Lower leg skin (tissue), 4 donors: ENCODE measurements around the gene ZNF148. TPM values are rescaled to one million over a fixed set of nuclear protein-coding genes. Genes with fewer than 3 reads are reported as not detected.
"Not testable (repeated sequence)": the region's sequence is repeated elsewhere in the genome, so short reads cannot be mapped to it uniquely, and the experiment has no call there.

ENCODE experiments used
- DNase-seq, 2 donors: peaks; one replicate each; pipeline ENCODE4 v3.0.0-alpha.2; 2019; ENCODE audit warnings: low spot score in 2 of 2
- H3K4me3 ChIP-seq: fragments of 200-600 bp; sonication (generic); 2 replicates; pipeline ENCODE4 v1.5.1; 2017; ENCODE audit warnings: mild to moderate bottlenecking, low read depth; ENCODE audit not compliant: poor library complexity, severe bottlenecking
- CTCF ChIP-seq, 3 donors: fragments of 450-650 bp; IDR thresholded peaks; one replicate each; pipeline ENCODE4 v1.5.1; 2016; ENCODE audit warnings: antibody characterized with exemption in 3 of 3, mild to moderate bottlenecking in 3 of 3, moderate library complexity in 2 of 3
- POLR2A ChIP-seq, 2 donors: fragments of 450-650 bp; IDR thresholded peaks; one replicate each; pipeline ENCODE4 v1.6.1; 2016 to 2017; ENCODE audit warnings: antibody characterized with exemption in 2 of 2, mild to moderate bottlenecking in 1 of 2, moderate library complexity in 1 of 2
- WGBS, 2 donors: methylation state at CpG; one replicate each; pipeline ENCODE4 v1.1.5; 2018; 5-methylcytosine and 5-hydroxymethylcytosine counted together
- intact Hi-C: fragments of 100-400 bp; cut with DNase I; formaldehyde crosslinking; loops from one replicate; pipeline ENCODE4 v1.15.0; 2023; ENCODE audit warnings: low total_unique reads
- total RNA-seq, 4 donors: library from RNA; depleted of rRNA; stranded (reverse); fragments of >200 nt; gene quantifications; one replicate each; pipeline ENCODE4 v1.1.0, GENCODE V29; 2016

Gene ZNF148
- total RNA-seq, 4 donors from 2014 or later: 14.6 to 24.6 (median 17.7) TPM

DNA sequence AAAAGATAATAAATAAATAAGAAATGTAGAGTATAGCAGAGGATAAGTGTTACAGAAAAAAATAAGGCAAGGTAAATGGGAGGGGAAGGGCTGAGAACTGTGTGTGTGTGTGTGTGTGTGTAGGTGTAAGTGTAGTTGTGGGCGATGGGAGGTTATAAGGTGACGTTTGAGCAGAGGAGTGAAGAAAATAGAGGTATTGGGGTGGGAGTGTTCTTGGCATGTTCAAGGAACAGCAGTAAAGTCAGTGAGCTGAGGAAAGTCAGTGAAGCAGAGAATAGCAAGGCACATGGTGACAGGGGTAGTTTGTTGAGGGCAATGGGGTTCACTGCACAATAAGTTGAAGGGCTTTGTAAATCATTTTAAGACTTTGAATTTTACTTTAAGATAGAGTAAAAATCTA lies 30.9 kb upstream of the ZNF148 start:
- H3K4me3 ChIP-seq: no peak overlapping the region
- TF ChIP-seq POLR2A (IDR thresholded peaks at IDR 0.05) (no peak), CTCF (IDR thresholded peaks at IDR 0.05) (no peak)
- 88% methylated on average over 2 of the region's 2 CpGs for WGBS, 2 donors
- intact Hi-C loops: no loop called here
- DNase-seq: no peak

- DNase-seq, H3K4me3 ChIP-seq, intact Hi-C loops: not testable (repeated sequence)
- WGBS, 2 donors: 93% methylated on average over 4 of the region's 4 CpGs
Observed at GRCh38 chr3:125405515-125405914, 30.4 kb upstream of the ZNF148 start.

- 82 to 85% methylated on average over 2 of the region's 2 CpGs for WGBS, 2 donors
Observed at GRCh38 chr3:125403789-125404188, 28.7 kb upstream of the ZNF148 start.

GRCh38 chr3:125402639-125403038 lies 27.5 kb upstream of the ZNF148 start:
- 57 to 66% methylated on average over 2 of the region's 2 CpGs for WGBS, 2 donors
- TF ChIP-seq CTCF (IDR thresholded peaks at IDR 0.05) (no peak), POLR2A (IDR thresholded peaks at IDR 0.05) (no peak)
- no peak for DNase-seq
- H3K4me3 ChIP-seq: no peak overlapping the region
- intact Hi-C loops: no loop called here

More at GRCh38 chr3:125403789-125404188, 28.7 kb upstream of the ZNF148 start:
- H3K4me3 ChIP-seq: no peak overlapping the region
- intact Hi-C loops: no loop called here
- DNase-seq: no peak
- TF ChIP-seq POLR2A (IDR thresholded peaks at IDR 0.05): no peak
- no peak for TF ChIP-seq CTCF (IDR thresholded peaks at IDR 0.05)

DNA sequence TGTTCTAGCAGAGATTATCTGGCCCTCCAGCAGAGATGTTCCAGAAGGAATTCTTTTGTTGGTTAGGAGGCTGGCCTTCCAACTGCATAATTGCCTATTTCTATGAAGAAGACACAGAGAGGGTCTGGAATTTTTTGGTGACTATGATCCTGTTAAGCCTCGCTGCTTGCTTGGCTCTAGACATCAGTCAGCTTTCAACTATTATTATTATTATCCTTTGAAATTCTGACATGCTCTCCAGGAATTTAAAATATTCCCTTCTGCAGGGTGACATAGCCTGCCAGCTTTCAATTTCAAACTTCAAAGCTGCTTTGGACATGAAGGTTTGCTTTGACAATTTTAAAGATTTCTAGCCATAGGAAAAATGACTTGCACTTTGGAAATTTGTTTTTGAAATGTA lies 26.3 kb upstream of the ZNF148 start:
- no peak for DNase-seq
- 61 to 75% methylated on average over 1 of the region's 1 CpG for WGBS, 2 donors
- H3K4me3 ChIP-seq: no peak overlapping the region
- intact Hi-C loops: no loop called here
- no peak for TF ChIP-seq POLR2A (IDR thresholded peaks at IDR 0.05)
- no peak for TF ChIP-seq CTCF (IDR thresholded peaks at IDR 0.05)

GRCh38 chr3:125398952-125399351 lies 23.8 kb upstream of the ZNF148 start:
- no peak for DNase-seq
- 13 to 31% methylated on average over 1 of the region's 1 CpG for WGBS, 2 donors
- no peak for TF ChIP-seq POLR2A (IDR thresholded peaks at IDR 0.05)
- no peak for TF ChIP-seq CTCF (IDR thresholded peaks at IDR 0.05)
- H3K4me3 ChIP-seq: no peak overlapping the region
- intact Hi-C loops: no loop called here
